Measurements from ENCODE around the gene SPINK8. TPM values are rescaled to one million over a fixed set of nuclear protein-coding genes. Genes with fewer than 3 reads are reported as not detected.
A peak's percentile ranks its signal among the peaks of the same experiment; 100 is the strongest.
"Not testable (repeated sequence)": the region's sequence is repeated elsewhere in the genome, so short reads cannot be mapped to it uniquely, and the experiment has no call there.

Gene SPINK8
- polyA plus RNA-seq, 6 donors from 2014 or later: not detected

- H3K4me3 Mint-ChIP-seq: no peak overlapping the region
- no peaks in the 10 kb centered on the region for H3K4me1 Mint-ChIP-seq
- peaks cover 0 to 15% (median 9%) of the 10 kb centered on the region in 3 donors for H3K27me3 Mint-ChIP-seq
- ATAC-seq (ENCODE audit: low read depth in 2 of 2) (no peak), DNase-seq (no peak)
- no peaks in the 10 kb centered on the region for H3K9me3 Mint-ChIP-seq
- no peaks in the 10 kb centered on the region for H3K36me3 Mint-ChIP-seq
- H3K27ac Mint-ChIP-seq: peak overlapping the region in 2 of 6 donors; percentile 14 to 73
These were observed 14.0 kb upstream of the SPINK8 start for GRCh38 chr3:48347500-48347899.

DNA sequence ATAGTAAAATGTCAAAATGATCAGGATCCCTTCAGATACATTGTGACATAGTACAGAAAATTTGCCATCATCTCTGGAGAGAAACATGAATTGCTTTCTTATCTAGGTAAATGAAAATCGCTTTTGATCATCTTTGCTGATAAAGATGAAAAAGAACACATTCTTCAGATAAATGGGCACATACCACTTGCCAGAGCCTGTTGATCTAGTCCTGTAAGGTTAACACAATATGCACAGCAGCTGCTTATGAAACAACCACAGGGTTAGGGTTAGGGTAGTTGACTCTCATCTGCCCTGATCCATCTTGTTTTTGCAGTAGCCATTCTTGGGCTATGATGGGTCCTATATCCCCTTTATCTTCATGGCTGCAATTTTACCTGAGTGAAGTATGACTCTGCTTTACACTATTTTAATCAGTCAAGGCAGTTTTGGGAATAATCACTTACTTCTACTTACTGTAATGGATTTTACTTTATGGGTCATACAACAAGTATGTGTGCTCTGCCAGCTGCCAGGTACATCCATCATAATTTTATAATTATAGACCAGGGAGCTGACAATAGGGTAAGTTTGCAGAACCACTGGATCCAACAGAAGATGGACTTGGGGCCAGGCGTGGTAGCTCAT lies 12.6 kb upstream of the SPINK8 start:
- no peak for DNase-seq
- no peaks in the 10 kb centered on the region for H3K9me3 Mint-ChIP-seq

GRCh38 chr3:48344867-48345507 lies 11.5 kb upstream of the SPINK8 start:
- Mint-ChIP-seq H3K27me3 (peaks cover 0 to 7% (median 0%) of the 10 kb centered on the region in 3 donors), H3K27ac (no peak overlapping the region), H3K9me3 (no peaks in the 10 kb centered on the region), H3K4me1 (no peaks in the 10 kb centered on the region), H3K36me3 (no peaks in the 10 kb centered on the region), H3K4me3 (no peak overlapping the region)
- DNase-seq: no peak
- ATAC-seq (ENCODE audit: low read depth in 2 of 2): no peak

More for the DNA sequence above, 12.6 kb upstream of the SPINK8 start:
- Mint-ChIP-seq H3K4me1 (no peaks in the 10 kb centered on the region), H3K36me3 (no peaks in the 10 kb centered on the region), H3K27me3 (peaks cover 0 to 11% (median 0%) of the 10 kb centered on the region in 3 donors), H3K4me3 (no peak overlapping the region), H3K27ac (no peak overlapping the region)
- no peak for ATAC-seq (ENCODE audit: low read depth in 2 of 2)

GRCh38 chr3:48343432-48343831 lies 10.0 kb upstream of the SPINK8 start:
- no peaks in the 10 kb centered on the region for H3K9me3 Mint-ChIP-seq
- DNase-seq (no peak), ATAC-seq (ENCODE audit: low read depth in 2 of 2) (no peak)
- H3K4me3 Mint-ChIP-seq: no peak overlapping the region
- no peaks in the 10 kb centered on the region for H3K36me3 Mint-ChIP-seq
- no peak overlapping the region for H3K27ac Mint-ChIP-seq
- no peaks in the 10 kb centered on the region for H3K4me1 Mint-ChIP-seq
- peaks cover 4 to 13% (median 9%) of the 10 kb centered on the region in 3 donors for H3K27me3 Mint-ChIP-seq

GRCh38 chr3:48338635-48339034 lies 5.2 kb upstream of the SPINK8 start:
- H3K27ac Mint-ChIP-seq: no peak overlapping the region
- no peaks in the 10 kb centered on the region for H3K36me3 Mint-ChIP-seq
- no peaks in the 10 kb centered on the region for H3K4me1 Mint-ChIP-seq

DNA sequence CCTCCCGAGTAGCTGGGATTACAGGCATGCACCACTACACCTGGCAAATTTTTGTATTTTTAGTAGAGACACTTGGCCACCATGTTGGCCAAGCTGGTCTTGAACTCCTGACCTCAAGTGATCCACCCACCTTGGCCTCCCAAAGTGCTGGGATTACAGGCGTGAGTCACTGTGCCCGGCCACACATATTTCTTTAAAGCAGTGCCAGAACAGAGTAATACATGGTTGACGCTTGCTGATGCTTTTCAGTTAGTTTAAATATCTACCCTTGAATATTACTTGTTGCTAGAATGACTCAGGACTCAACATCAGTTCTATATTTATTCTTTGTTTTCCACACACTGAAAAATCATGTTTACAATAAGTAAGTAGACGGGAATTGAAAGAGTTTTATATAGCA lies 4.1 kb upstream of the SPINK8 start:
- not testable (repeated sequence) for H3K9me3 Mint-ChIP-seq; H3K27ac Mint-ChIP-seq; H3K36me3 Mint-ChIP-seq; ATAC-seq (ENCODE audit: low read depth in 2 of 2); H3K4me1 Mint-ChIP-seq; DNase-seq; H3K4me3 Mint-ChIP-seq
- H3K27me3 Mint-ChIP-seq: peaks cover 15 to 38% (median 37%) of the 10 kb centered on the region in 3 donors

More at GRCh38 chr3:48338635-48339034, 5.2 kb upstream of the SPINK8 start:
- Mint-ChIP-seq H3K4me3 (no peak overlapping the region), H3K9me3 (no peaks in the 10 kb centered on the region), H3K27me3 (peaks cover 14 to 32% (median 30%) of the 10 kb centered on the region in 3 donors)
- no peak for DNase-seq
- no peak for ATAC-seq (ENCODE audit: low read depth in 2 of 2)

- not testable (repeated sequence) for H3K4me1 Mint-ChIP-seq; H3K4me3 Mint-ChIP-seq; H3K27ac Mint-ChIP-seq; H3K9me3 Mint-ChIP-seq; ATAC-seq (ENCODE audit: low read depth in 2 of 2); H3K36me3 Mint-ChIP-seq; DNase-seq
- peaks cover 24 to 44% (median 42%) of the 10 kb centered on the region in 3 donors for H3K27me3 Mint-ChIP-seq
These were observed 1.8 kb upstream of the SPINK8 start for GRCh38 chr3:48335286-48335685.

- DNase-seq (no peak), ATAC-seq (ENCODE audit: low read depth in 2 of 2) (no peak)
- Mint-ChIP-seq H3K9me3 (no peaks in the 10 kb centered on the region), H3K36me3 (no peaks in the 10 kb centered on the region), H3K27ac (peak overlapping the region in 1 of 6 donors; percentile 47), H3K27me3 (peaks cover 24 to 44% (median 42%) of the 10 kb centered on the region in 3 donors), H3K4me1 (no peaks in the 10 kb centered on the region), H3K4me3 (no peak overlapping the region)
These were observed 1.1 kb upstream of the SPINK8 start for GRCh38 chr3:48334605-48335004.

GRCh38 chr3:48331706-48332435 lies 1.6 kb downstream of the SPINK8 start:
- not testable (repeated sequence) for H3K27ac Mint-ChIP-seq; H3K4me1 Mint-ChIP-seq; H3K36me3 Mint-ChIP-seq; ATAC-seq (ENCODE audit: low read depth in 2 of 2); DNase-seq; H3K9me3 Mint-ChIP-seq; H3K4me3 Mint-ChIP-seq
- H3K27me3 Mint-ChIP-seq: peaks cover 18 to 40% (median 31%) of the 10 kb centered on the region in 3 donors

- no peak overlapping the region for H3K27ac Mint-ChIP-seq
- DNase-seq (no peak), ATAC-seq (ENCODE audit: low read depth in 2 of 2) (no peak)
- H3K4me1 Mint-ChIP-seq: no peaks in the 10 kb centered on the region
- H3K27me3 Mint-ChIP-seq: peaks cover 3 to 18% (median 11%) of the 10 kb centered on the region in 3 donors
- H3K4me3 Mint-ChIP-seq: no peak overlapping the region
- H3K9me3 Mint-ChIP-seq: peaks cover 5 to 27% (median 13%) of the 10 kb centered on the region in 7 donors
- H3K36me3 Mint-ChIP-seq: peaks cover 4 to 5% of the 10 kb centered on the region in 2 donors
These were observed 12.5 kb downstream of the SPINK8 start for GRCh38 chr3:48320996-48321395.

- H3K4me1 Mint-ChIP-seq: no peaks in the 10 kb centered on the region
- DNase-seq (no peak), ATAC-seq (ENCODE audit: low read depth in 2 of 2) (no peak)
- peaks cover 7 to 10% of the 10 kb centered on the region in 2 donors for H3K36me3 Mint-ChIP-seq
- peak overlapping the region in 1 of 6 donors; percentile 48 for H3K27ac Mint-ChIP-seq
- no peak overlapping the region for H3K4me3 Mint-ChIP-seq
- peaks cover 0 to 8% (median 6%) of the 10 kb centered on the region in 3 donors for H3K27me3 Mint-ChIP-seq
- H3K9me3 Mint-ChIP-seq: peaks cover 7 to 33% (median 15%) of the 10 kb centered on the region in 7 donors
These were observed 14.6 kb downstream of the SPINK8 start for GRCh38 chr3:48318713-48319468.

- Mint-ChIP-seq H3K36me3 (peaks cover 7 to 10% of the 10 kb centered on the region in 2 donors), H3K4me3 (no peak overlapping the region), H3K9me3 (peaks cover 7 to 43% (median 21%) of the 10 kb centered on the region in 7 donors), H3K27me3 (peaks cover 0 to 16% (median 6%) of the 10 kb centered on the region in 3 donors), H3K4me1 (no peaks in the 10 kb centered on the region), H3K27ac (no peak overlapping the region)
- no peak for ATAC-seq (ENCODE audit: low read depth in 2 of 2)
- DNase-seq: no peak
These were observed 18.9 kb downstream of the SPINK8 start for GRCh38 chr3:48314542-48314941.

All from naive B cell (primary cell).